CD4-positive, alpha-beta T cell treated with Interleukin-15 for 4 hours (primary cell): ENCODE measurements around the gene ACTL6B.
"Not testable (repeated sequence)": the region's sequence is repeated elsewhere in the genome, so short reads cannot be mapped to it uniquely, and the experiment has no call there.

Experiments used
- DNase-seq: peaks from one replicate; pipeline ENCODE4 v3.0.0-alpha.2; 2020; ENCODE audit warnings: low spot score

The ACTL6B gene

GRCh38 chr7:100671353-100672327 is 15.4 kb upstream of the ACTL6B start:
- DNase-seq = no peak

GRCh38 chr7:100670074-100670473 is 13.8 kb upstream of the ACTL6B start:
- DNase-seq = no peak

- not testable (repeated sequence) for DNase-seq
Observed at GRCh38 chr7:100669106-100669505, 12.9 kb upstream of the ACTL6B start.

- DNase-seq = no peak
Observed at GRCh38 chr7:100668069-100668449, 11.8 kb upstream of the ACTL6B start.

- no peak for DNase-seq
Observed at GRCh38 chr7:100667331-100668068, 11.3 kb upstream of the ACTL6B start.

- DNase-seq = no peak
Observed at GRCh38 chr7:100665168-100665726, 9.0 kb upstream of the ACTL6B start.

GRCh38 chr7:100662194-100662776 is 6.0 kb upstream of the ACTL6B start:
- not testable (repeated sequence) for DNase-seq

GRCh38 chr7:100654908-100655831 is 1.1 kb downstream of the ACTL6B start:
- no peak for DNase-seq

- no peak for DNase-seq
Observed at GRCh38 chr7:100649826-100650565, 6.3 kb downstream of the ACTL6B start.

GRCh38 chr7:100642534-100642907 is 13.7 kb downstream of the ACTL6B start:
- DNase-seq = no peak

- DNase-seq = no peak
Observed at GRCh38 chr7:100641860-100642533, 14.3 kb downstream of the ACTL6B start.

GRCh38 chr7:100641463-100641859 is 14.8 kb downstream of the ACTL6B start, which contains the start of gene TFR2:
TSS of gene TFR2 (minus strand) at chr7:100641552. CDS start at chr7:100641509, 43 bp downstream.
- no peak for DNase-seq

- DNase-seq = no peak
Observed at GRCh38 chr7:100640517-100641440, 15.5 kb downstream of the ACTL6B start.

- no peak for DNase-seq
Observed at GRCh38 chr7:100639995-100640516, 16.2 kb downstream of the ACTL6B start.

GRCh38 chr7:100632951-100633717 is 23.1 kb downstream of the ACTL6B start:
- DNase-seq = peak; percentile 58

GRCh38 chr7:100630066-100630465 is 26.2 kb downstream of the ACTL6B start:
- no peak for DNase-seq

- DNase-seq = no peak
Observed at GRCh38 chr7:100629117-100629716, 27.0 kb downstream of the ACTL6B start.
